ENCODE results near the gene CHD2.

Gene CHD2

DNA sequence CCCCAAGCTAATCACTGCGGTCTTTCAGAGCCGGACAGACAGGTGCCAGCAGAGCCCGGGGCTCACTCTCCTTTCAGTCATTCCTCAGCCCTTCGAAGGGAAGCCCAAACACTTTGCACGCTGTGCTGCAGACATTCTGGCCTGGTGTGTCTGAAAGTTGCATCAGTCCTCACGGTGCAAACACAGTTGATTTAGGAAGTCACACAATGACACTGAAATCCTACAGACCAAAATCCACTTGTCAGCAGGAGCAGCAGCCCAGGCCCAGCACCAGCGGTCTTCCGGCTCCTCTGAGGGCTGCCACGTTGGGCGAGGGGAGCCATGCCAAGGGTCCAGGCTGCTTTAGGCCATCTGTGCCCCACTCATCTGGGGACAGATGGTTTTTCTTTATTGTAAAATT lies 127.3 kb downstream of the CHD2 start:
- Histone ChIP-seq H3K9ac (ENCODE audit: low read length) (no peak overlapping the region), H3K4me2 (ENCODE audit: low read length) (no peak overlapping the region), H3K27ac (ENCODE audit: low read depth, low read length, poor library complexity, severe bottlenecking) (no peak overlapping the region), H3K4me1 (ENCODE audit: insufficient read depth, low read length, severe bottlenecking) (peaks cover 14% of the 10 kb centered on the region), H3K9me2 (ENCODE audit: low read depth, low read length) (no peaks in the 10 kb centered on the region), H3K79me2 (ENCODE audit: insufficient read depth, low read length) (no peaks in the 10 kb centered on the region), H4K20me1 (ENCODE audit: insufficient read depth, low read length) (no peaks in the 10 kb centered on the region), H3F3A (ENCODE audit: insufficient read depth, low read length) (no peaks in the 10 kb centered on the region), H3K36me3 (ENCODE audit: insufficient read depth, low read length) (peaks cover 50% of the 10 kb centered on the region), H3K27me3 (ENCODE audit: insufficient read depth, low read length) (no peaks in the 10 kb centered on the region), H3K9me3 (ENCODE audit: low read length) (no peaks in the 10 kb centered on the region), H2AFZ (ENCODE audit: low read length) (no peak overlapping the region), H3K4me3 (ENCODE audit: low read depth, low read length, poor library complexity, severe bottlenecking) (no peak overlapping the region)
- no peak for TF ChIP-seq EZH2 (IDR thresholded peaks at IDR 0.05; ENCODE audit: borderline replicate concordance, low read length)
- no peak for TF ChIP-seq CTCF (IDR thresholded peaks at IDR 0.05; ENCODE audit: low read length)

DNA sequence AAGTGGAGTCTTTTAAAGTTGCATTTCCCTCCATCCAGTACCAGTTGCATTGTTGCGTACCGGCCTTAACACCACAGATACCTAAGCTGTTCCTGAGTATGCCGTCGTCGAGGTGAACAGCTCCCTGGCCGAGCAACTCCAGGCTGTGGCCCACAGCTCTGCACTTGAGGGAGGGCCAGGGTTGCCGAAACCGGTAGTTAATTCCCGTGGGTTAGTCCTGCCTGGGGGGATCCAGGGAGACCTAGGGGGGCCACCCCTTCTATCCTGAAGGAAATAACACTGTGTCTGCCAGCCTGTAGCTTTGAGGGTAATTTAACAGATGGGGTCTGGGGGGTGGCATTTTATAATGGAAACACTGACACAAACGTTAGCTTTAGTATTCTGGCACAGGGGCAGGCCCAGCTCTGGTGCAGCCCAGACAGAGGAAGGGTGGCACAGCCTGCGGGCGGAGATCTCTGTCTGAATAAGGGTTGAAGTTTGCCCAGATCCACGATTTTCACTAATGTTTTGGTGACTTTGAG lies 128.0 kb downstream of the CHD2 start:
- Histone ChIP-seq H3K36me3 (ENCODE audit: insufficient read depth, low read length) (peaks cover 42% of the 10 kb centered on the region), H3K9me2 (ENCODE audit: low read depth, low read length) (no peaks in the 10 kb centered on the region), H3K9me3 (ENCODE audit: low read length) (no peaks in the 10 kb centered on the region), H3F3A (ENCODE audit: insufficient read depth, low read length) (no peaks in the 10 kb centered on the region), H3K4me3 (ENCODE audit: low read depth, low read length, poor library complexity, severe bottlenecking) (no peak overlapping the region), H3K27me3 (ENCODE audit: insufficient read depth, low read length) (no peaks in the 10 kb centered on the region), H2AFZ (ENCODE audit: low read length) (no peak overlapping the region), H3K4me2 (ENCODE audit: low read length) (no peak overlapping the region), H3K4me1 (ENCODE audit: insufficient read depth, low read length, severe bottlenecking) (peaks cover 14% of the 10 kb centered on the region), H3K27ac (ENCODE audit: low read depth, low read length, poor library complexity, severe bottlenecking) (no peak overlapping the region), H3K79me2 (ENCODE audit: insufficient read depth, low read length) (no peaks in the 10 kb centered on the region), H4K20me1 (ENCODE audit: insufficient read depth, low read length) (no peaks in the 10 kb centered on the region), H3K9ac (ENCODE audit: low read length) (no peak overlapping the region)
- TF ChIP-seq EZH2 (IDR thresholded peaks at IDR 0.05; ENCODE audit: borderline replicate concordance, low read length) (no peak), CTCF (IDR thresholded peaks at IDR 0.05; ENCODE audit: low read length) (no peak)

GRCh38 chr15:93028632-93029213 lies 128.6 kb downstream of the CHD2 start:
- Histone ChIP-seq H3K4me1 (ENCODE audit: insufficient read depth, low read length, severe bottlenecking) (peaks cover 14% of the 10 kb centered on the region), H3K4me3 (ENCODE audit: low read depth, low read length, poor library complexity, severe bottlenecking) (no peak overlapping the region), H3K27ac (ENCODE audit: low read depth, low read length, poor library complexity, severe bottlenecking) (no peak overlapping the region), H2AFZ (ENCODE audit: low read length) (no peak overlapping the region), H3K4me2 (ENCODE audit: low read length) (no peak overlapping the region; the same call in 1 of the 2 replicates), H3F3A (ENCODE audit: insufficient read depth, low read length) (no peaks in the 10 kb centered on the region), H3K9me3 (ENCODE audit: low read length) (no peaks in the 10 kb centered on the region), H3K36me3 (ENCODE audit: insufficient read depth, low read length) (peaks cover 37% of the 10 kb centered on the region), H3K9me2 (ENCODE audit: low read depth, low read length) (no peaks in the 10 kb centered on the region), H3K9ac (ENCODE audit: low read length) (no peak overlapping the region), H3K27me3 (ENCODE audit: insufficient read depth, low read length) (no peaks in the 10 kb centered on the region), H3K79me2 (ENCODE audit: insufficient read depth, low read length) (no peaks in the 10 kb centered on the region), H4K20me1 (ENCODE audit: insufficient read depth, low read length) (no peaks in the 10 kb centered on the region)
- TF ChIP-seq CTCF (IDR thresholded peaks at IDR 0.05; ENCODE audit: low read length) (no peak), EZH2 (IDR thresholded peaks at IDR 0.05; ENCODE audit: borderline replicate concordance, low read length) (no peak)

All from OCI-LY1 (cell line).